Stimulated activated memory B cell treated with anti-CD40 and anti-IgM and Interleukin-4, amounts not matched to agents 10 μg/mL and 1 μg/mL and 100 μg/mL, for 72 hours (primary cell): ENCODE measurements around the gene SEC16A.

Experiments
- ATAC-seq: fragments of 150-1000 bp; cut with Tn5 transposase; 2 replicates; pipeline ENCODE4 v1.10.0; 2021
- H3K27ac Mint-ChIP-seq: one replicate; pipeline ENCODE4 v1.8.0; 2022; ENCODE audit warnings: mild to moderate bottlenecking, mixed read lengths
- H3K27me3 Mint-ChIP-seq: one replicate; pipeline ENCODE4 v1.8.0; 2022; ENCODE audit warnings: mixed read lengths
- H3K36me3 Mint-ChIP-seq: one replicate; pipeline ENCODE4 v1.8.0; 2022; ENCODE audit warnings: mixed read lengths
- H3K4me1 Mint-ChIP-seq: one replicate; pipeline ENCODE4 v1.8.0; 2022; ENCODE audit warnings: mixed read lengths
- H3K4me3 Mint-ChIP-seq: one replicate; pipeline ENCODE4 v1.8.0; 2022; ENCODE audit warnings: mild to moderate bottlenecking, moderate library complexity, mixed read lengths
- H3K9me3 Mint-ChIP-seq: one replicate; pipeline ENCODE4 v1.8.0; 2022; ENCODE audit warnings: mixed read lengths

The SEC16A gene

DNA sequence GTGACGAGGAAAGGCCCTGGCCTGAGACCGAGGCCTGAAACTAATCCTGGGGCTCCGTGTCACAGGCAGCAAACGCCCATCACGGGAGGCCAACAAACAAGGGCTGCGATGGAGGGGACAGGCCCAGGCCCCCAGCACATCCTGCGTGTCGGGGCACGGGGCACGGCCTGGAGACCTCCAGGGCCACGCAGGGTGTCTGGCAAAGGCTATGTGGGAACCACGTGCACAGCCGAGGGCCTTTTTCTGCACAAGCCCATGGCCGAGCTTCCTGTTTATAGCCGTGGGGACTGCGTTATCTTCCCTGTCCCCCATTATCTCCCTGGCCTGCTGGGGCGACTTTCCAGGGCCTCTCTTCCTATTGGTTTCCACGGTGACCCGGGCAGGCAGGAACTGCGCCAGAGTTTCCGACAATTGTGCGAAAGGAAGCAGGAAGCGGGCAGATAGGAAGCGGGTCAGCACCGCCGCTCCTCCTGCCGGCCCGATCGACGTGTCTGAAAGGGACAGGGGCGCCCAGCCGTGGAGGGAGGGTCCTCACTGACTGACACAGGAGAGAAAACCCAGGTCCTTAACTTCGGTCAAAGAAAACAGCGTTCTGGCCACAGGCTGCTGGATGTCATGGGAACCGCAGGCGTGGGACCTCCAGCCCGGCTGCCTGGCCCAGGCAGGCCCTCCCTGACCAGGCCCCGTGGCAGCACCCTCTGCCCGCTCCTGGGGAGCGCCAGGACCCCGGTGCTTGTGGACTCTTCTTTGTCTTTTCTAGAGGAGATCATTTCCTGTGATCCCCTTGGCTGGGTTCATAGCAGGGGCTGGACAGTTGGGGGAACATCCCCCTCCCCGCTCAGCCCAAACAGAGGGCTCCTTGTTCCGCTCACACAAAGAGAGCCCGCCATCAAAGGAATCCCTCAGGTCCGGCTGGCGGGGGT, 29.1 kb upstream of the SEC16A start:
- H3K9me3 Mint-ChIP-seq, result no peaks in the 10 kb centered on the region
- no peaks in the 10 kb centered on the region for H3K4me1 Mint-ChIP-seq
- H3K36me3 Mint-ChIP-seq, result peaks cover 35% of the 10 kb centered on the region
- no peak overlapping the region for H3K4me3 Mint-ChIP-seq
- no peaks in the 10 kb centered on the region for H3K27me3 Mint-ChIP-seq
- H3K27ac Mint-ChIP-seq, result no peak overlapping the region
- no peak for ATAC-seq

DNA sequence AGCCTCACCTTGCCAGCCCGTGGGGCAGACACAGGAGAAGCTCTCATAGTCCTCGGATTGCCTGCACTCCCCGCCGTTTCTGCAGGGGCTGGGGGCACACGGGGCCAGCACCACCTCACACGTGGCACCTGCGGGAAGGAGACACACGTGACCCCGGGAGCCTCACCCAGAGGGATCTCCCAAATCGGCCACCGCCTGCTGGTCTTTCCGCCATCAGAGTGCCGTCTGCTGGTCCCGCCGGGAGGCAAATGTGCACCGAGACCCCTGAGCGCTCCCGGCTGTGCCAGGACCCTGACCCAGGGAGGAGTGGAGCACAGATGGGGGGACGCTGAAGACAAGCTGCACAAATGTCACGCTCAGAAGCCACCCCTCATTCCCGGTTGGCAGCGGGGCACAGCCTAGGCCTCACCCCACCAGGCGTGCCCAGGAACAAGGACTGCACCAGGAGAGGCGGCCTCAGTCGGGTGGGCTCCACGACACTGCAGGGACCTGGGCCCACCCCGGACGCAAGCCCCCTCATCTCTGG, 28.4 kb upstream of the SEC16A start:
- Mint-ChIP-seq H3K27ac (no peak overlapping the region), H3K4me3 (no peak overlapping the region), H3K9me3 (no peaks in the 10 kb centered on the region), H3K27me3 (no peaks in the 10 kb centered on the region), H3K36me3 (peaks cover 31% of the 10 kb centered on the region), H3K4me1 (no peaks in the 10 kb centered on the region)
- ATAC-seq, result no peak

DNA sequence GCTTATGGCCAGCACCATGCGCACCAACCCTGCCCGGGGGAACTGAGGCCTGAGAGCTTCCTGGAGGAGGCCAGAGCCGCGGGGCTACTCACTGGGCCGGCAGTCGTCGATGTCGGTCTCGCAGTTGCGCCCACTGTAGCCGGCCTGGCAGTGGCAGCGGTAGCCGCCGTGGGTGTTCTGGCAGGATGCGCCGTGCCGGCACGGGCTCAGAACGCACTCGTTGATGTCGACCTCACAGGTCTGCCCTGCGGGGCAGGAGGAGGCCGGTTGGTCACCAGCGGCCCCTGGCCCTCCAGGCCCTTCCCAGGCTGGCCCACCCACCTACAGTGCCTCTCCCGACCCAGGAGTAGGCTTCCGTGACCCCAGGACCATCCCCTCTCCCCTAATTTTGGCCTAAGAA, 27.7 kb upstream of the SEC16A start:
- H3K4me3 Mint-ChIP-seq, result no peak overlapping the region
- no peak for ATAC-seq
- H3K27ac Mint-ChIP-seq, result no peak overlapping the region
- peaks cover 30% of the 10 kb centered on the region for H3K36me3 Mint-ChIP-seq
- H3K4me1 Mint-ChIP-seq, result no peaks in the 10 kb centered on the region
- no peaks in the 10 kb centered on the region for H3K9me3 Mint-ChIP-seq
- no peaks in the 10 kb centered on the region for H3K27me3 Mint-ChIP-seq

DNA sequence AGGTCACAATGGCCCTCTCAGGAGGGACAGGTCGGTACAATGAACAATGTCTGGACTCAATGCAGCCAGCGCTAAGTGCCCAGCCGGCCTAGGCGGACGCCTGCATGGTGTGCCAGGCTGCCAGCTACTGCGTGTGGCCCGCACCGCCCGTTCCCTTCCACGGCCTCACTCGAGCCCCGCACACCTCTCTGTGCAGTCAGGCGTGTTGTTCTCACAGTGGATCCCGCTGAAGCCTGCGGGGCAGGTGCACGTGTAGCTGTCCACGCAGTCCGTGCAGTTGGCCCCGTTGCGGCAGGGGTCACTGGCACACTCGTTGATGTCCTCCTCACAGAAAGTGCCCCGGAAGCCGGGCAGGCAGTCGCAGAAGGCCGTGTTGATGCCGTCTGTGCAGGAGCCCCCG, 26.7 kb upstream of the SEC16A start:
- Mint-ChIP-seq H3K27ac (no peak overlapping the region), H3K9me3 (no peaks in the 10 kb centered on the region), H3K27me3 (no peaks in the 10 kb centered on the region), H3K36me3 (peaks cover 24% of the 10 kb centered on the region), H3K4me1 (no peaks in the 10 kb centered on the region), H3K4me3 (no peak overlapping the region)
- no peak for ATAC-seq

DNA sequence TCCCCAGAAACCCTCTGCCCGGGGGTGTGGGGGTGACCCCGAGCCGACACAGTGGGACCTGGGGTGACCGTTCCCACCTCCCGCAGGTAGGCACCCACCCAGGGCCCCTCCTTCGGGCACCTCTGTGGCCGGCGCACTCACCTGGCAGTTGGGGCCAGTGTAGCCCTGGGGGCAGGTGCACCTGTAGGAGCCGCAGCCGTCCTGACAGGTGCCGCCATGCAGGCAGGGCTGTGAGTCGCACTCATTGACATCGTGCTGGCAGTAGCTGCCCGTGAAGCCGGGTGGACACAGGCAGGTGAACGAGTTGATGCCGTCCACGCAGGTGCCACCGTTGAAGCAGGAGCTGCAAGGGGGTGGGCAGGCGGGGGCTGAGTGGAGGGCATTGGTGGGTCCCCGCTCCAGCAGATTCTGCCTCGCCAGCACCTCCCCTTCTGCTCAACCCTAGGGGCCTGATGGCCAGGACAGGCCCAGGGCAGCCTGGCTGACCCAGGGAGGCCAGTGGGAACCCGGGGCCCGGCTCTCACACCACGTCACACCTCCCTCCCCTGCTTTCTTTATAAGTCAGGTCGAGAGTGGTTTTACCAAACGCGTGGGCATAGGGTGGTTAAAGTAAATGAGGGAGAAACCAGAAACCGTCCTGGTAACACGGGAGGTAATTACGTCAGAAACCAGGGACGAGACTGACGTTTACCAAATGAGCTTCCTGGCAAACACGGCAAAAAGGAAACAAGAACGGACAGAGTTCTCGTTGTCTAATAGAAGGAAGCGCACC, 26.1 kb upstream of the SEC16A start:
- H3K27me3 Mint-ChIP-seq, result no peaks in the 10 kb centered on the region
- H3K4me3 Mint-ChIP-seq, result no peak overlapping the region
- peaks cover 24% of the 10 kb centered on the region for H3K36me3 Mint-ChIP-seq
- no peaks in the 10 kb centered on the region for H3K4me1 Mint-ChIP-seq
- ATAC-seq, result no peak
- no peak overlapping the region for H3K27ac Mint-ChIP-seq
- H3K9me3 Mint-ChIP-seq, result no peaks in the 10 kb centered on the region

DNA sequence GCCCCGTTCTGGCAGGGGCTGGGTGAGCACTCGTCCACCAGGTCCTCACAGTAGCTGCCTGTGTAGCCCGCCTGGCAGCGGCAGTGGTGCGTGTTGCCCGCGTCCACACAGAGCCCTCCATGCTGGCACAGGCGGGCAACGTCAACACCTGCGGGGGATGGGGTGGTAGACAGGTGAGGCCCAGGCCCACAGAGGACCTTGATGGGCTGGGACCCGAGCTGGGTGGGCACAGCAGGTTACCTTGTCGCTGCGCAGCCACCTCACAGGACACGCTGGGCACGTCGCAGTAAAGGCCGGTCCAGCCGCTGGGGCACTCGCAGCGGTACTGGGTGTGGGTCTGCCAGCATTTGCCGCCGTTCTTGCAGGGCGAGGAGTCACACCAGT, 25.1 kb upstream of the SEC16A start:
- no peak for ATAC-seq
- Mint-ChIP-seq H3K36me3 (peaks cover 18% of the 10 kb centered on the region), H3K27me3 (no peaks in the 10 kb centered on the region), H3K9me3 (no peaks in the 10 kb centered on the region), H3K4me1 (no peaks in the 10 kb centered on the region), H3K4me3 (no peak overlapping the region), H3K27ac (no peak overlapping the region)

DNA sequence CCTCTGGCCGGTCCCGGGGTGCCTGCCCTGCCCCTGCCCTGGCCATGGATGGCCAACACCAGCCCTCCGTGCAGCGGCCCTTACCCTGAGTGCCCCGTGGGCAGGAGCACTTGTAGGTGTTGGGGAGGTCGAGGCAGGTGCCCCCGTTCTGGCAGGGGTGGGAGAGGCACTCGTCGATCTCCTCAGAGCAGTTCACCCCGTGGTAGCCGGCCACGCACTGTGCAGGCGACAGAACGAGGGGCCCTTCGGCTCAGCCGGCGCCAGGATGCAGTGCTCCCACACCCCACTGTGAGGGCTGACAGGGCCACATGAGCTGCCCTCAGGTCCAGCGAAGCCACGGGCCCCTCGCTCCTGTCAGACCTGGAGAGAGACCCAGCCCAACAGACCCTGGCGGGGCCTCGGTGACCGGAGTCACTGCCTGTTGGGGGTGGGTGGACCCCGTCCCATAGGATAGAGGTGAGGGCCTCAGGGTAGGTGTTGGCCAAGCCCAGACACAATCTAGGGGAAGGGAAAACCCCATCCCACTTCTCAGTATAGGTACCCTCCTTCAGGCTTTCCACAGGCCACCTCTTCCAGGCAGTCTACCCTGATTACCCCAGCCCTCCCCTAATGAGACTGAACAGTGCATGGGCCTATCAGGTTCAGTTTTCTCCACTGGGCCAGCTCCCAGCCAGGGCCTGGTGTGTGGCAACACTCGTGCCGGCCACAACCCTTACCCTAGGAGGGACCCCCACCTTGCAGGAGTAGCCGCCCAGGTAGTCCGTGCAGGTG, 24.6 kb upstream of the SEC16A start:
- no peak for ATAC-seq
- Mint-ChIP-seq H3K9me3 (no peaks in the 10 kb centered on the region), H3K36me3 (peaks cover 16% of the 10 kb centered on the region), H3K4me3 (no peak overlapping the region), H3K4me1 (no peaks in the 10 kb centered on the region), H3K27ac (no peak overlapping the region), H3K27me3 (no peaks in the 10 kb centered on the region)

DNA sequence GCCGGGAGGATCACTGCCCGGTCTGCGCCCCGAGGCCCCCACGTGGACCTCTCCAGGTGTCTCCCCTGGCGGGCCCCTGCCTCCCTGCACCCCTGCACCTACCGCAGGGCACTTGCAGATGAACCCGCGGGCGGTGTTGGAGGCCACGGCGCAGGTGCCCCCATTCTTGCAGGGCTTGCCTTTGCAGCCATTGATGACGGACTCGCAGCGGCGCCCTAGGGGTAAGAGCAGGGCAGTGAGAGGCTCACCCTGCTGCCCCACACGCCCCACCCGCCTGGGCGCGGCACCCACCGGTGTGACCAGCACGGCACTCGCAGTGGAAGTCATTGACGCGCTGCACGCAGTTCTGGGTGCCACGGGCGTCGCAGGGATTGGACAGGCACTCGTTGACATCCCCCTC, 23.6 kb upstream of the SEC16A start:
- no peak overlapping the region for H3K4me3 Mint-ChIP-seq
- no peaks in the 10 kb centered on the region for H3K27me3 Mint-ChIP-seq
- ATAC-seq, result no peak
- H3K36me3 Mint-ChIP-seq, result peaks cover 21% of the 10 kb centered on the region
- H3K27ac Mint-ChIP-seq, result no peak overlapping the region
- no peaks in the 10 kb centered on the region for H3K9me3 Mint-ChIP-seq
- no peaks in the 10 kb centered on the region for H3K4me1 Mint-ChIP-seq

DNA sequence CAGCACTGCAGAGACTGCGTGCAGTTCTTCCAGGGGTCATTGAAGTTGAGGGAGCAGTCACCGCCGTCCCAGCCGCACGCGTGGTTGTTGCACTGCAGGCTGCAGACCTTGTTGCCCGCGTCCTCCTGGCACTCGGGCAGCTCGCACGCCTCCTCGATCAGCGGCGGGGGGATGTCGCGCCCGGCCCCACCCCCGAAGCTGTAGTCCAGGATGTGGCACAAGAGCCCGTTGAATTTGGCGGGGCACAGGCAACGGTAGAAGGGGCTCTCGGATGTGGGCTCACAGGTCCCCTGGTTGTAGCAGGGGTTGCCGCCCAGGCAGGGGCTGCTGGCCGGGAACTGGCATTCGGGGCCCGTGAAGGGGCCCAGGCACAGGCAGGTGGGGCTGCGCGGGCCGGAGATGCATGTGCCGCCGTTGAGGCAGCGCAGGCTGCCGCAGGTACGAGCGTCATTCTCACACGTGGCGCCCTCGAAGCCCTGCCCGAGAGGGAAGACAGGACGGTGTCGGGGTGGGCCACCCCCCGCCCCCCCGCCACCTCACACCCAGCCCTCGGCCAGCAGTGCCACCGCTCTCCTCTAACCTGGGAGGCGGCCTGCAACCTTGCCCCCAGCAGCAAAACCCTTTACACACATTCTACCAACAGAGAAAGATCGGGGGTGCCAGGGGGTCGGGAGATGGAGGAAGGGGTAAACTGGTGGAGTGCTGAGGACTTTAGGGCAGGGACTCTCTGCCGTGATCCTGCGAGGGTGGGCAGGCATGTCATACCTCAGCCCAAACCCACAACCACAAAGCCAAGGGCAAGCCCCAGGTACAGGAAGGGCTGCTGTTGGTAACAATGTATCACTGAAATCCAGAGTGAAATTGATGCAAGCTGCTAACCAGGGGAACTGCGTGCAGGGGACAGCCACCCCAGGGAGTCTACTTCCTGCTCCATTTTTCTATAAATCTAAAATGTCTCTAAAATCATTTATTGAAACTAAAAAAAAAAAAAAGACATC, 22.9 kb upstream of the SEC16A start:
- H3K27ac Mint-ChIP-seq, result no peak overlapping the region
- H3K27me3 Mint-ChIP-seq, result no peaks in the 10 kb centered on the region
- H3K4me3 Mint-ChIP-seq, result no peak overlapping the region
- H3K4me1 Mint-ChIP-seq, result no peaks in the 10 kb centered on the region
- no peak for ATAC-seq
- H3K9me3 Mint-ChIP-seq, result no peaks in the 10 kb centered on the region
- peaks cover 18% of the 10 kb centered on the region for H3K36me3 Mint-ChIP-seq

DNA sequence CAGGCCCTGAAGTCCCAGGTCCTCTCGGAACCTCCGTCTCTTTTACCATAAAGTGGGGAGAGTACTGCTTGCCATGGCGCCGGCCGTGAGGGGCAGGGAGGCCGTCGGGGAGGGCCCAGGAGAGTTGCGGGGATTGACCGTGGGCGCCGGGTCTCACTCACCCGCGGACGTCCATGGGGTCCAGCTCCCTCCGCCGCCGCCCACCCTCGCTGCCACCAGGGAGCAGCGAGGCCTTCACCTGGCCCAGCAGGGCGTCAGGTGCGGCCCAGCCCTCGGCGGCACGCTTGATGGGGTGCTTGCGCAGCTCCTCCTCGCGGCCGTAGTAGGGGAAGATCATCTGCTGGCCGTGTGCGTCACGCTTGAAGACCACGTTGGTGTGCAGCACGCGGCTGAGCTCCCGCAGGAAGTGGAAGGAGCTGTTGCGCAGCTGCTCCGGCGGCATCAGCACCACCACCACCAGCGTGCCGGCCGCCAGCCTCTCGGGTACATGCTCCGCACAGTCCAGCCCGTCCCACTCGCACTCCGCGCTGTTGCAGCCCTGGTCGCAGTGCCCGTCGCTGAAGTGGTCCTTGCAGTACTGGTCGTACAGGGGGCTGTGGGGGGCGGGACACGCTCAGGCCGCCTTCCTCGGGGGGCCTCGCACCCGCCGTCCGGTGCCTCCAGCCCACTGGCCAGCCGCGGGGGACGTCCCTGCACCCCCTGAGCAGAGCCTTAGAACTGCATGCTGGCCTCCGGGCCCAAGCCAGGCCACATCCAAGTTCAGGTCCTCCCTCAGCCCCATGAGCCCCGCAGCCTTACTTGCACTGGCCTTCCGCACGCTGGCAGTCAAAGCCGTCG, 21.9 kb upstream of the SEC16A start:
- H3K4me1 Mint-ChIP-seq, result no peaks in the 10 kb centered on the region
- no peaks in the 10 kb centered on the region for H3K27me3 Mint-ChIP-seq
- H3K36me3 Mint-ChIP-seq, result peaks cover 27% of the 10 kb centered on the region
- no peak overlapping the region for H3K4me3 Mint-ChIP-seq
- no peak for ATAC-seq
- no peak overlapping the region for H3K27ac Mint-ChIP-seq
- no peaks in the 10 kb centered on the region for H3K9me3 Mint-ChIP-seq

DNA sequence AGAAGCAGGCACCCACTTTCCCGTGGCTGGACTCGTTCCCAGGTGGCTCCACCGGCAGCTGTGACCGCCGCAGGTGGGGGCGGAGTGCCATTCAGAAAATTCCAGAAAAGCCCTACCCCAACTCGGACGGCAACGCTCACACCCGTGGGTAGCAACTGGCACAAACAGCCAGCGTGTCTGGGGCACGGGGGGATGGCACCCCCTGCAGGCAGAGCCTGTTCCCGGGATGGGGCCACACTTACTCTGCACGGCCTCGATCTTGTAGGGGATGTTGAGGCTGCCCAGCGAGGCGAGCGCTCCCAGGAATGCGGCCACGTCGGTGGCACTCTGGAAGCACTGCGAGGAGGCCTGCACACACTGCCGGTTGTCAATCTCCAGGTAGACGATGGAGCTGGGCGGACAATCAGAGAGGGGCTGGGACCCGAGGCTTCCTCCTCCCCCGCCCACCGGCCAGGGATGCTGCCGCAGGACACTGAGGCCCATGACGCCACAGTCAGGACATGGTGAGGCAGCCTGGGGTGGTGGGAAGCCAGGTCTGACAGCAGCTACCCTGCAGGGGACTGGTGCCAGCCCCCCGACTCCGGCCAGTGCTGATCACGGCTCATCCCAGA, 20.2 kb upstream of the SEC16A start:
- no peaks in the 10 kb centered on the region for H3K4me1 Mint-ChIP-seq
- ATAC-seq, result no peak
- H3K9me3 Mint-ChIP-seq, result no peaks in the 10 kb centered on the region
- H3K36me3 Mint-ChIP-seq, result peaks cover 39% of the 10 kb centered on the region
- no peak overlapping the region for H3K4me3 Mint-ChIP-seq
- no peaks in the 10 kb centered on the region for H3K27me3 Mint-ChIP-seq
- H3K27ac Mint-ChIP-seq, result no peak overlapping the region

DNA sequence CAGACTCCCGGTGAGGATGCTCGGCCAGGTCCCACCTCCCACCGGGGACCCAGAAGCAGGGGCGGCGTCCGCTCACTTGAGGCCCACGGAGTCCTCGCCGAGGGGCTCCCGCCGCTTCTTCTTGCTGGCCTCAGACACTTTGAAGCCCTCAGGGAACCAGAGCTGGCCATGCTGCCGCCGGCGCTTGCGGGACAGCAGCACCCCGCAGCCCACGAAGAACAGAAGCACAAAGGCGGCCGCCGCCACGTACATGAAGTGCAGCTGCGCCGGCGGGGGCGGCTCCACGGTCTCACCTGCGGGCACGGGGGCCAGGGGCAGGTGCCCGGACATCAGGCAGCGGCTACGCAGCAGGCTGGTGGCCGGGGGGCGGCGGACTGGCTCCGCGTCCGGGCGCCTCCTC, 19.4 kb upstream of the SEC16A start:
- Mint-ChIP-seq H3K36me3 (peaks cover 45% of the 10 kb centered on the region), H3K9me3 (no peaks in the 10 kb centered on the region), H3K27me3 (no peaks in the 10 kb centered on the region), H3K27ac (no peak overlapping the region), H3K4me3 (no peak overlapping the region), H3K4me1 (no peaks in the 10 kb centered on the region)
- no peak for ATAC-seq

DNA sequence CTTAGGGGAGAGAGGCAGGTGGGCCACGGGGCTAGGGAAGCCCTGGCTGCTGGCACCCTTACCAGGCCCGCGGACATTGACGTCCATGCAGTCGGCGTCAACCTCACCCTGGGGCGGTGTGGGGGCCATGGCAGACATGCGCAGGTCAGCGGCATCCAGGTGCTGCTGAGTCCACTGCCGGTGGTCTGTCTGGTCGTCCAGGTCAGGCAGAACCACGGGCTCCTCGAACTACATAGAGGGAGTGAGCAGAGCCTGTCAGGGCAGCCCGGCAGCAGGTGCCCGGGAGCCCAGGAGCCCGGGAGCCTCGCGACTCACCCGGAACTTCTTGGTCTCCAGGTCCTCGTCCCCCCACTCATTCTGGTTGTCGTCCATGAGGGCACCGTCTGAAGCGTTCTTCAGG, 18.8 kb upstream of the SEC16A start:
- no peaks in the 10 kb centered on the region for H3K4me1 Mint-ChIP-seq
- H3K36me3 Mint-ChIP-seq, result peaks cover 45% of the 10 kb centered on the region
- H3K9me3 Mint-ChIP-seq, result no peaks in the 10 kb centered on the region
- no peak overlapping the region for H3K27ac Mint-ChIP-seq
- no peak overlapping the region for H3K4me3 Mint-ChIP-seq
- H3K27me3 Mint-ChIP-seq, result no peaks in the 10 kb centered on the region
- ATAC-seq, result no peak
